Loucy (cell line): ENCODE results near the gene NUTM2F.

Experiments used
- H2AFZ ChIP-seq: fragments of 200-600 bp; sonication (generic); 2 replicates; pipeline ENCODE4 v1.6.0; 2016; ENCODE audit warnings: antibody characterized with exemption, mild to moderate bottlenecking, low read length, moderate library complexity
- H3F3A ChIP-seq: fragments of 200-600 bp; 2 replicates; pipeline ENCODE4 v1.6.0; 2016; ENCODE audit warnings: antibody characterized with exemption, low read depth, mild to moderate bottlenecking
- H3K27me3 ChIP-seq: fragments of 200-600 bp; sonication (generic); 2 replicates; pipeline ENCODE4 v1.6.1; 2014; ENCODE audit warnings: low read length, mild to moderate bottlenecking; ENCODE audit not compliant: insufficient read depth, poor library complexity, severe bottlenecking
- H3K36me3 ChIP-seq: fragments of 200-600 bp; sonication (generic); 2 replicates; pipeline ENCODE4 v1.6.1; 2016; ENCODE audit warnings: low read length; ENCODE audit not compliant: insufficient read depth
- H3K4me1 ChIP-seq: fragments of 200-600 bp; sonication (generic); 2 replicates; pipeline ENCODE4 v1.5.1; 2014; ENCODE audit warnings: low read length, mild to moderate bottlenecking; ENCODE audit not compliant: insufficient read depth, poor library complexity, severe bottlenecking
- H3K4me2 ChIP-seq: fragments of 200-600 bp; sonication (generic); 2 replicates; pipeline ENCODE4 v1.6.0; 2014; ENCODE audit warnings: antibody characterized with exemption, low read length, low read depth, mild to moderate bottlenecking; ENCODE audit not compliant: poor library complexity, severe bottlenecking
- H3K4me3 ChIP-seq: fragments of 200-600 bp; sonication (generic); 2 replicates; pipeline ENCODE4 v1.5.1; 2014; ENCODE audit warnings: low read length, mild to moderate bottlenecking, mixed read lengths; ENCODE audit not compliant: poor library complexity, severe bottlenecking
- H3K79me2 ChIP-seq: fragments of 200-600 bp; sonication (generic); 2 replicates; pipeline ENCODE4 v1.6.1; 2014; ENCODE audit warnings: low read length; ENCODE audit not compliant: insufficient read depth
- H3K9ac ChIP-seq: fragments of 200-600 bp; sonication (generic); 2 replicates; pipeline ENCODE4 v1.6.0; 2014; ENCODE audit warnings: mild to moderate bottlenecking, low read depth, low read length, moderate library complexity; ENCODE audit not compliant: poor library complexity, severe bottlenecking
- H3K9me2 ChIP-seq: fragments of 200-600 bp; sonication (generic); replicated peaks from 2 replicates; pipeline ENCODE4 v1.6.1; 2016; ENCODE audit warnings: low read depth, low read length, mixed read lengths
- H3K9me3 ChIP-seq: fragments of 200-600 bp; sonication (generic); 2 replicates; pipeline ENCODE4 v1.6.1; 2014; ENCODE audit warnings: mild to moderate bottlenecking, antibody characterized with exemption, low read length, low read depth; ENCODE audit not compliant: insufficient read depth
- H4K20me1 ChIP-seq: fragments of 200-600 bp; sonication (generic); 2 replicates; pipeline ENCODE4 v1.6.0; 2014; ENCODE audit warnings: antibody characterized with exemption, low read length, mild to moderate bottlenecking; ENCODE audit not compliant: insufficient read depth, poor library complexity, severe bottlenecking
- EZH2phosphoT487 ChIP-seq: fragments of 200-600 bp; IDR thresholded peaks from 2 replicates; pipeline ENCODE4 v1.6.1; 2018; ENCODE audit warnings: antibody characterized with exemption, mild to moderate bottlenecking, moderate library complexity, borderline replicate concordance
- TF ChIP-seq, protein P1 (sequence below): fragments of 200-600 bp; sonication (generic); conservative IDR thresholded peaks from 2 replicates; pipeline ENCODE4 v1.5.1; 2014; ENCODE audit warnings: mild to moderate bottlenecking, antibody characterized with exemption, low read length

NUTM2F gene

DNA sequence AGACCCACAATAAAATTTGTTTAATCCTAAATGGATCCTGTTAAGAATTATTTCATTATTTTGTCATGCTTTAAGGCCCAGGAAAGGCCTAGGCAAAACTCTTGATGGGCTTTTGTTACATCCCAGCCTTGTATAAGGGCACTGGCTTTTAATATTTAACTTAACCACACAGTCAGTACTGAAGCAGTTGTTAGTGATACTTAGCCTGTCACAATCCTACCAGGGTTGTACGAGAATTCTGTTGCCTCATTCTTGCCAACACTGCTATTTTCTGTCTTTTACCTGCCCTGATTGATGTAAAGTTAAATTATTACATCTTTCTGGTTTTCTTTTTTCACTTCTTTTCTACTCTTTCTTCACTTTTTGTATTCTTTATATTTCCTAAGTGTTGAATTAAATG lies 58.4 kb downstream of the NUTM2F start:
- Histone ChIP-seq H3K36me3 (no peaks in the 10 kb centered on the region), H3K79me2 (peaks cover 5% of the 10 kb centered on the region; the same call in 1 of the 2 replicates), H3K27me3 (no peaks in the 10 kb centered on the region), H3K4me3 (no peak overlapping the region), H3F3A (no peaks in the 10 kb centered on the region), H4K20me1 (no peaks in the 10 kb centered on the region), H3K9me3 (no peaks in the 10 kb centered on the region), H3K9ac (no peak overlapping the region), H3K9me2 (no peaks in the 10 kb centered on the region), H2AFZ (no peak overlapping the region), H3K4me2 (no peak overlapping the region), H3K4me1 (peaks cover 3% of the 10 kb centered on the region)
- TF ChIP-seq, protein P1, sequence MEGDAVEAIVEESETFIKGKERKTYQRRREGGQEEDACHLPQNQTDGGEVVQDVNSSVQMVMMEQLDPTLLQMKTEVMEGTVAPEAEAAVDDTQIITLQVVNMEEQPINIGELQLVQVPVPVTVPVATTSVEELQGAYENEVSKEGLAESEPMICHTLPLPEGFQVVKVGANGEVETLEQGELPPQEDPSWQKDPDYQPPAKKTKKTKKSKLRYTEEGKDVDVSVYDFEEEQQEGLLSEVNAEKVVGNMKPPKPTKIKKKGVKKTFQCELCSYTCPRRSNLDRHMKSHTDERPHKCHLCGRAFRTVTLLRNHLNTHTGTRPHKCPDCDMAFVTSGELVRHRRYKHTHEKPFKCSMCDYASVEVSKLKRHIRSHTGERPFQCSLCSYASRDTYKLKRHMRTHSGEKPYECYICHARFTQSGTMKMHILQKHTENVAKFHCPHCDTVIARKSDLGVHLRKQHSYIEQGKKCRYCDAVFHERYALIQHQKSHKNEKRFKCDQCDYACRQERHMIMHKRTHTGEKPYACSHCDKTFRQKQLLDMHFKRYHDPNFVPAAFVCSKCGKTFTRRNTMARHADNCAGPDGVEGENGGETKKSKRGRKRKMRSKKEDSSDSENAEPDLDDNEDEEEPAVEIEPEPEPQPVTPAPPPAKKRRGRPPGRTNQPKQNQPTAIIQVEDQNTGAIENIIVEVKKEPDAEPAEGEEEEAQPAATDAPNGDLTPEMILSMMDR: no peak
- TF ChIP-seq EZH2phosphoT487: no peak

- Histone ChIP-seq H3F3A (no peaks in the 10 kb centered on the region), H2AFZ (no peak overlapping the region), H3K27me3 (no peaks in the 10 kb centered on the region), H3K36me3 (no peaks in the 10 kb centered on the region), H3K4me3 (no peak overlapping the region), H3K4me1 (no peaks in the 10 kb centered on the region), H3K9me3 (no peaks in the 10 kb centered on the region), H3K4me2 (no peak overlapping the region), H3K9me2 (no peaks in the 10 kb centered on the region), H3K79me2 (peaks cover 5% of the 10 kb centered on the region; the same call in 1 of the 2 replicates), H4K20me1 (no peaks in the 10 kb centered on the region), H3K9ac (no peak overlapping the region)
- TF ChIP-seq, protein P1: no peak
- no peak for TF ChIP-seq EZH2phosphoT487
Measured at GRCh38 chr9:94269264-94269663, 59.2 kb downstream of the NUTM2F start.
